WERI-Rb-1 (cell line): ENCODE data around the gene ATP2C1.
A peak's percentile ranks its signal among the peaks of the same experiment; 100 is the strongest.

Experiments used
- DNase-seq: peaks from one replicate; pipeline ENCODE4 v3.0.0-alpha.2; 2020
- H3K27ac ChIP-seq: fragments of 250-450 bp; sonication (Bioruptor Pico); 2 replicates; pipeline ENCODE4 v1.5.1; 2020; ENCODE audit warnings: mild to moderate bottlenecking, moderate library complexity
- H3K27me3 ChIP-seq: fragments of 250-450 bp; sonication (Bioruptor Pico); 2 replicates; pipeline ENCODE4 v1.5.1; 2021; ENCODE audit warnings: mild to moderate bottlenecking, low read depth, moderate library complexity; ENCODE audit not compliant: insufficient read depth, severe bottlenecking
- H3K36me3 ChIP-seq: fragments of 250-450 bp; sonication (Bioruptor Pico); 2 replicates; pipeline ENCODE4 v1.5.1; 2020; ENCODE audit warnings: mild to moderate bottlenecking, moderate library complexity
- H3K4me3 ChIP-seq: 2 replicates; pipeline ENCODE4 v1.5.1; 2011; ENCODE audit warnings: low read depth, mild to moderate bottlenecking, control low read depth, low read length
- H3K9me3 ChIP-seq: fragments of 250-450 bp; sonication (Bioruptor Pico); 2 replicates; pipeline ENCODE4 v1.5.1; 2021; ENCODE audit warnings: mild to moderate bottlenecking, moderate library complexity; ENCODE audit not compliant: severe bottlenecking
- CTCF ChIP-seq: IDR thresholded peaks from 2 replicates; pipeline ENCODE4 v1.5.1; 2011; ENCODE audit warnings: low read depth, mild to moderate bottlenecking, control low read depth, inconsistent platforms, low read length

ATP2C1 gene

DNA sequence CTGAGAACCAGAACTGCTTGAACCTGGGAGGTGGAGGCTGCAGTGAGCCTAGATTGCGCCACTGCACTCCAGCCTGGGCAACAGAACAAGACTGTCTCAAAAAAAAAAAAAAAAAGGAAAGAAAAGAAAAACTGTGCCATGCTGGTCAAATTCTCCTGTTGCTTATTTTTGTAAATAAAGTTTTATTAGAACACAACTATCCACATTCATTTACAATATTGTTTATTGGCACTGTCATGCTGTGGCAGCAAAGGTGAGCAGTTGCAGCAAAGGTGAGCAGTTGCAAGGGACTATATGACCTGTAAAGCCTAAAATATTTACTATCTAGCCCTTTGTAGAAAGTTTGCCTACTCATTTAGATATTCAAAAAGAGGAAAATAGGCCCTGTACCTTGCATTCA is 114.4 kb downstream of the ATP2C1 start:
- no peak for TF ChIP-seq CTCF
- Histone ChIP-seq H3K27ac (no peak overlapping the region), H3K36me3 (peaks cover 23% of the 10 kb centered on the region), H3K9me3 (no peaks in the 10 kb centered on the region), H3K4me3 (no peak overlapping the region), H3K27me3 (no peaks in the 10 kb centered on the region)
- no peak for DNase-seq

DNA sequence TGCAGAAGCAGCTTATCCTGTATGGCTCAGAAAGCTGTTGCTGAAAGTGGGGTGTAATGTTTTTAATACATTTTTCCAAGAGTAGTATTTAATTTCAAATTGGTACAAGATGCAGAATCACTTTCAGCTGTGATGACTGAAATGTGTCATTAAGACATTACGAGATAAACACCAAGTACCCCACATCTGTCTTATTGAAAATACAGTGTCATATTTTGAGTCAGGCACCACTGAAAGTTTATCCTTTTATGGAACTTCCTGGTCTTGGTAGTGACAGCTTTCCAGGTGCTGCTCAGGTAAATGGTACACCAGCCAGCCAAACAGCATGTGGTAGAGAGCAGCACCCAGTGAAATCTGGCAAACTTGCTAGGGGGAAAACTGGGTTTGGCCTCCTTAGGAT is 115.8 kb downstream of the ATP2C1 start:
- DNase-seq: no peak
- H3K36me3 ChIP-seq: peaks cover 29% of the 10 kb centered on the region

DNA sequence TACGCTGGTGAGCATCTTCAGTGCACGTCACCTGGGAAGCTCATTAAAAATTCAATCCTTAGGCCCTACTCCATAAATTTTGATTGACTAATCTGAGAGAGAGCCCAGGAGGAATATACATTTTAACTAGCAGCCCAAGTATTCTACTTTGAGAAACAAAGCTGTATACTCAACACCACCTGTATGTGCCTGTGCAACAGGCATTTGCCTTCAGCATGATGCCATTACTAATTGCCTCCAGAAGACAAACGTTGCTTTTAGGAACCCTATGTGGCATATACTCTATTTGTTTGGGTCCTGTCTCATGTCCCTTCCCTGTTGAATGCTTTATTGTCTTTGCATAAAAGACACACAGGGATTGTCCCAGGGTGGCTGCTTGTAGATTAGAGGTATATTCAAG is 125.1 kb downstream of the ATP2C1 start:
- DNase-seq: no peak
- no peak for TF ChIP-seq CTCF
- H3K27ac ChIP-seq: no peak overlapping the region
- no peaks in the 10 kb centered on the region for H3K27me3 ChIP-seq
- no peak overlapping the region for H3K4me3 ChIP-seq
- peaks cover 25% of the 10 kb centered on the region for H3K36me3 ChIP-seq
- no peaks in the 10 kb centered on the region for H3K9me3 ChIP-seq

More for the DNA sequence above, 115.8 kb downstream of the ATP2C1 start:
- Histone ChIP-seq H3K4me3 (no peak overlapping the region), H3K9me3 (no peaks in the 10 kb centered on the region), H3K27me3 (no peaks in the 10 kb centered on the region), H3K27ac (no peak overlapping the region)
- no peak for TF ChIP-seq CTCF

DNA sequence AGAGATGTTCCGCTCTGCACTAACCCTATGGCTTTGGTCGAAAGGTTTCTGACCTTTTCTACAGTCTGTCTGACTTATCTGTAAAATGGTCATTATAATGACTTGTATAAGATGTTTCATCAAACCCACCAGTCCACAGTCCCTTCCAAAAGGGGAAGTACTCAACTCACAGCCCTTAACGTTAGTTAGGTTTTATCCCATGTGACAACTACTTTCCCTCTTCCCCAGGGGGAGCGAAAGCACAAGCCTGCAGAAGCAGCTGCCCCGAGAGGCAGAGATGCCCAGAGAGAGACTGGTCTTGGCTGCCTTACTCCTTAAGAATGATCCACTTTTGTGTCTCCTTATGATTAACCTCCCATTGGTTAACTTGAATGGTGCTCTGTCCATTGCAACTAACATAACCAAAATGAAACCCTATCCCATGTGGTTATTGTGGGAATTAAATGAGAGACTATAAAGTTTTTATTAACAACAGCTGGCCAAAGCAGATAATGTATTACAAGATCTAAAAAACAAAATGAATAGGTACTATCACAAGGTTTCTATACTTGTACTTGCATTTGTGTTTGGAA is 126.3 kb downstream of the ATP2C1 start:
- TF ChIP-seq CTCF: no peak
- H3K27ac ChIP-seq: no peak overlapping the region
- H3K36me3 ChIP-seq: peaks cover 20% of the 10 kb centered on the region
- no peaks in the 10 kb centered on the region for H3K9me3 ChIP-seq
- DNase-seq: no peak
- H3K4me3 ChIP-seq: no peak overlapping the region
- no peaks in the 10 kb centered on the region for H3K27me3 ChIP-seq

- DNase-seq: no peak
- Histone ChIP-seq H3K27ac (peak overlapping the region; percentile 87; the same call in 1 of the 2 replicates), H3K36me3 (peaks cover 8% of the 10 kb centered on the region), H3K9me3 (no peaks in the 10 kb centered on the region), H3K27me3 (no peaks in the 10 kb centered on the region), H3K4me3 (peak overlapping the region; percentile 81)
- no peak for TF ChIP-seq CTCF
Observed at GRCh38 chr3:131025539-131025938, 131.7 kb downstream of the ATP2C1 start.
